Fibroblast of skin of left biceps (primary cell): ENCODE data around the gene ARPC1A.
"Not testable (repeated sequence)": the region's sequence is repeated elsewhere in the genome, so short reads cannot be mapped to it uniquely, and the experiment has no call there.

ENCODE experiments used
- DNase-seq, 2 experiments: peaks; one replicate each; pipeline ENCODE4 v3.0.0-alpha.2; 2013; ENCODE audit warnings: low read depth in 2 of 2

The ARPC1A gene

DNA sequence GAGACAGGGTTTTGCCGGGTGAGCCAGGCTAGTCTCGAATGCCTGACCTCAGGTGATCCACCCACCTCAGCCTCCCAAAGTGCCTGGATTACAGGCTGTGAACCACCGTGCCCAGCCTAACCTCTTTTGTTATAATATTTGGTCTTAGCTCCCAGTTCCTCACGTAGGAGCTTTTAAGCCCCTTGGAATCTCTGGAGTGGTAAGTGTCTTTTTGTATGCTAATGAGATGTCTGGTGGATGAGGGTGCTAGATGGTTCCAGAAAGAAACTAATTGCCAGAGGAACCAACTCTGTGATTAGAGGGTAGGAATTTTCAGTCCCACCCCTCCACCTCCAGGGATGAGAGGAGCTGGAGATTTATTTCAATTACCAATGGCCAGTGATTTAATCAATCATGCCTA, 5.3 kb upstream of the ARPC1A start:
- DNase-seq, result no peak

DNA sequence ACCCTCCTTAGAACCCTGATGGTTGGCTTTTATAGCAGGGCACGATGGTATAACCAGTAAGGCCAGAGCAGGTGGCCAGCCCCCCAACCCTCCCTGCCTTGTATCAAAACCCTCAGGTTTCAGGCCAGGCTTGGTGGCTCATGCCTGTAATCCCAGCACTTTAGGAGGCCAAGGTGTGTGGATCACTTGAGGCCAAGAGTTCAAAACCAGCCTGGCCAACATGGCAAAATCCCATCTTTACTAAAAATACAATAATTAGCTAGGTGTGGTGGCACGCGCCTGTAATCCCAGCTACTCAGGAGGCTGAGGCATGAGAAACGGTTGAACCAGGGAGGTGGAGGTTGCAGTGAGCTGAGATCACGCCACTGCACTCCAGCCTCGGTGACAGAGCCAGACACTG, 3.0 kb upstream of the ARPC1A start:
- DNase-seq, result not testable (repeated sequence)

DNA sequence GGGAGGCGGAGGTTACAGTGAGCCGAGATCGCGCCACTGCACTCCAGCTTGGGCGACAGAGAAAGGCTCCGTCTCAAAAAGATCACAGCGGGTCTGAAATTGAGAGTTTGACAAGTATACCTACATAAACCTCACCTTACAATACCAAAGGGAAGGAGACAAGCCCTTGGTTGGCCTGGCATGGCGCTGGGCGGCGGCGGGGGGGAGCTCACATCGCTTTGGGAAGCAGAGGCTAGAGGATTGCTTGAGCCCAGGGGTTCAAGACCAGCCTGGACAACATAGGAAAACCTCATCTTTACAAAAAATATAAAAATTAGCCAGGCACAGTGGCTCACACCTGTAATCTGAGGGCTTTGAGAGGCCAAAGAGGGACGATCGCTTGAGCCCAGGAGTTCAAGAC, 1.1 kb upstream of the ARPC1A start:
- no peak for DNase-seq

DNA sequence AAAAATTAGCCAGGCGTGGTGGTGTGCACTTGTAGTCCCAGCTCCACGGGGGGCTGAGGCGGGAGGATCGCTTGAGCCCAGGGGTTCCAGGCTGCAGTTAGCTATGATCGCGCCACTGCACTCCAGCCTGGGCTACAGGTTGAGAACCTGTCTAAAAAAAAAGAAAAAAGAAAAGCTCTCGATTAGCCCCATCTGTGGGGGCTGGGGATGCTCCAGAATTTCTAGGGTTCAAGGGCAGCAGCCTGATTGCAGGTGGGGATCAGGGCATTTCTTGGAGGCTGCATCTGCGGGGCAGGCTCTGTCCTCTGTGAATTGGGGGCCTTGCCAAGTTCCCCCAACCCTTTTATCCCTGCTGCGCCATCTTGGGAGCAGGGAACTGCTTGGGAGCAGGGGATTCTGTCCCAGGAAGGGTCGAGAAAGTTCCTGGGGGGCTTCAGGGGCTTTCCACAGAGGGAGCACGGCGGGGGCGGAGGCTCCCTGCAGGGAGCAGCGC, 651 bp upstream of the ARPC1A start:
- no peak for DNase-seq

DNA sequence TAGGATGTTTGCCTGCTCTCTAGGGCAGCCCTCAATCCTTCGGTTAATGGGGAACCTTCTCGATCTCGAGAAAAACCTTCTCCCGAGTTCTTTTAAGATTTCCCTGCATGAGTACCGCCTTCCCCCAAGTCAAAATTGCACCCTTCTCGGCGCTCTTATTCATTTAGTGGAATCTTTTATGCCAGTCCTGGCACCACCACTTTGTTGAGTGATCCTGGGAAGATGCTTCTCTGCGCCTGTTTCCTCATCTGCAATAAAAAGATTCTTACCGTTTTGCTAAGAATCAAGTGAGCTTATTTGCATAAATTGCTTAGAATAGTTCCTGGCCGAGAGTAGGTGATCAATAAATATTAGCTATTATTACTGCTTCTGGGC, 697 bp downstream of the ARPC1A start:
- no peak for DNase-seq

DNA sequence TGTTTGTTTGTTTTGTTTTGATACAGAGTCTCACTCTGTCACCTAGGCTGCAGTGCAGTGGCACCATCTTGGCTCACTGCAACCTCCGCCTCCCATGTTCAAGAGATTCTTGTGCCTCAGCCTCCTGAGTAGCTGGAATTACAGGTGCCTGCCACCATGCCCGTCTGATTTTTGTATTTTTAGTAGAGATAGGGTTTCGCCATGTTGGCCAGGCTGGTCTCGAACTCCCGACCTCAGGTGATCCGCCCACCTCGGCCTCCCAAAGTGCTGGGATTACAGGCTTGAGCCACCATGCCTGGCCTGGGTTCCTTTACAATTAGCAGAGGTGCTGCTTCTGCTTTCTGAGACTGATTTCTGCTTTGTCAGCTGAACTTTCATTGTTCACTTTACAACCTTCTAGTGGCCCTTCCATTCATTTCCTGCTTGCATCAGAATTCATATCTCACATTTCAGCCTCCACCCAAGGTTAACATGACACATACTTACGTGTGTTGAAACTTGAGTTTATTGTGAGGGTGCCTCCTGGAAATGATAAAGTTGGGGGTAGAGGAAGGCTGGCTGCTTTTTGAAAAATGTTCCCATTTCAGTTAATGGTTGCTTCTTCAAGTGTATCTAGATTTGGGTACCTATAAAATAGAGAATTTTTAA, 4.7 kb downstream of the ARPC1A start:
- DNase-seq, result peak; percentile 58 to 60

DNA sequence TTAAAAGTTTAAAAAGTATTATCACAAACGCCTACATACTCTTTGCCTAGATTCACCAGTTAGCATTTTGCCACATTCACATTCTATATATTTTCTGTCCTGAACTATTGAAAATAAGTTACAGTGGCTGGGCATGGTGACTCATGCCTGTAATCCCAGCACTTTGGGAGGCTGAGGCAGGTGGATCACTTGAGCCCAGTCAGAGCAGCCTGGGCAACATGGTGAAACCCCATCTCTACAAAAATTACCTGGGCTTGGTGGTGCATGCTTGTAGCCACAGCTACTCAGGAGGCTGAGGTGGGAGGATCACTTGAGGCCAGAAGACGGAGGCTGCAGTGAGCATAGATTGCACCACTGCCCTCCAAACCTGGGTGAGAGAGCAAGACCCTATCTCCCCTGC, 5.3 kb downstream of the ARPC1A start:
- DNase-seq, result no peak

DNA sequence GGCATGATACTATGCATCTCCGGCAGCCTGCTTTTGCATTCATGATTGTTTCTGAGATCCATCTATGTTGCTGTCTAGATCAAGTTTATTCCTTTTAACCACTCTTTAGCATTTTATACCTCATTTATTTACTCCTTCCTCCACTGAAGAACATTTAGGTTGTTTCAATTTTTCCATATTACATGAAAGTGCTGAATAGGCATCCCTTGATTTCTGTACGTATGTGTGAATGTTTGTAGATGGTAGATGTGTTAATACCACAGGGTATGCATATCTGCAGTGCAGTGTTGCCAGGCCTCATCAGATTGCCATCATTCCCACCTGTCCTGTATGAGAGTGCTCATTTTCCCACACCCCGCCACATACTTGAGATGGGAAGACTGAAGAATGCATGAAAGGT, 13.9 kb downstream of the ARPC1A start:
- no peak for DNase-seq

DNA sequence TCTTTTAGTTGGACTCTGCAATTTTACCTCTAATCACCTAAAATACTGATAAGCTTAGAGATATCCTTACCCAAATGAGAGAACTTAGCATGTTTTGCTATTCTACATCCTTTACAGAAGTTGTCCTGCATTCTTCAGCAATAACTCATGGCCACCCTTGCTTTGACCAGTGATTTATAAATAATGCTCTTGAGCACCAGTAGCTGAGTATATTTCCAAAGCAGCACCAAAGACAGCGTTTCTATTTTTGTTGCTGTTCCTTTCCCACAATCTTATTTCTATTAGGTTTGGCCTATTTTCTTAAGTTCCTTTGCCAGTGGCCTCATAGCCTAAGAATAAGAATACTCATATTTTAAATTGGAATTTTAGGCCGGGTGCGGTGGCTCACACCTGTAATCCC, 15.0 kb downstream of the ARPC1A start:
- no peak for DNase-seq

DNA sequence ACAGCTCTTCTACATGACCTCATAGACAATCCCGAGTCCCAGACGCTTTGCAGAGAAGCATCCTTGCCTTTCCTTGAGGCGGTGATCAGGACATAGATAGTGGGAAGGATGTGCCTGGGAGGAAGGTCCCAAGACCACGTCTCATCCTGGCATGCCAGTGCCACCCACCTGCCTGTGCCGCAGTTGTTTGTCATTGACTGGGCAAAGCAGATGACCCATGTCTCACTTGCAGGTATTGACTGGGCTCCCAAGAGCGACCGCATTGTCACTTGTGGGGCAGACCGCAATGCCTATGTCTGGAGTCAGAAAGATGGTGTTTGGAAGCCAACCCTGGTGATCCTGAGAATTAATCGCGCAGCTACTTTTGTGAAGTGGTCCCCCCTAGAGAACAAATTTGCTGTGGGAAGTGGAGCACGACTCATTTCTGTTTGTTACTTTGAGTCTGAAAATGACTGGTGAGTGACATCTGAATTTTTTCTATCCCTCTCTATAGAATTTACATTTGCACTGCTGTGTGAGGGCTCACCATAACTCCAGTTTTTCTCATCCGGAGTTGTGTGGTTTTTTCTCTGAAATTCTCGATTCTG, 18.5 kb downstream of the ARPC1A start:
- no peak for DNase-seq

DNA sequence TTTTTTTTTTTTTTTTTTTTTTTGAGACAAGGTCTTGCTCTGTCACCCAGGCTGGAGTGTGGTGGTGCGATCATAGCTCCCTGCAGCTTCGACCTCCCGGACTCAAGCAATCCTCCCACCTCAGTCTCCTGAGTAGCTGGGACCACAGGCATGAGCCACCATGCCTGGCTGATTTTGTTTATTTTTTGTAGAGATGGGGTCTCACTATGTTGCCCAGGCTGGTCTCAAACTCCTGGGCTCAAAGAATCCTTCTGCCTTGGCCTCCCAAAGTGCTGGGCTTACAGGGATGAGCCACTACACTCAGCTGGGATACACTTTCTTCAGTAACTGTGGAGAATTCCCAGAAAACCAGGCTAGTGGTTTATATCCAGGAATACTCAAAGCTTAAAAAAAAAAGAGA, 24.9 kb downstream of the ARPC1A start:
- not testable (repeated sequence) for DNase-seq

DNA sequence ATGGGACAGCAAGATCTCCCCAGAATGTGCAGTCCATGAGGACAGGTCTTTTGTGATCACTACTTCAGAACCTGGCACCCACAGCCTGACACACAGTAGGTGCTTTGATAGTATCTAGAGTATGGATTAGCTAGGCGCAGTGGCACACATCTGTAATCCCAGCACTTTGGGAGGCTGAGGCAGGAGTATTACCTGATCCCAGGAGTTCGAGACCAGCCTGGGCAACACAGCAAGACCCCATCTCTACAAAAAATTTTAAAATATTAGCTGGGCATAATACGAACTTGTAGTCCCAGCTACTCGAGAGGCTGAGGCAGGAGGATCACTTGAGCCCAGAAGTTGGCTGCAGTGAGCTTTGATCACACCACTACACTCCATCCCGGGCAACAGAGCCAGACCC, 26.5 kb downstream of the ARPC1A start:
- DNase-seq, result no peak

DNA sequence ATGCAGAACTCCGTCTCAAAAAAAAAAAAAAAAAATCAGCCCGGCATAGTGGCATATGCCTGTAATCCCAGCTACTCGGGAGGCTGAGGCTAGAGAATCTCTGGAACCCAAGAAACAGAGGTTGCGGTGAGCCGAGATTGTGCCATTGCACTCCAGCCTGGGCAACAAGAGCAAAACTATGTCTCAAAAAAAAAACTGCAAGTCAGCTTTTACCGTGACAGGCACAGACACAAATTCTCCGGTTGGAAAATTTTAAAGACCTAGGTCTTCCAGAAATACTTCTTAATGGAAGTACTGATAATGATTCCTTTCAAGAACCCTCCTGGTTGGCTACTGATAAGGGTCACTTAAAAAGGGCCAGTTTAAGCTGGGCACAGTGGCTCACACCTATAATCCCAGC, 29.4 kb downstream of the ARPC1A start:
- no peak for DNase-seq

DNA sequence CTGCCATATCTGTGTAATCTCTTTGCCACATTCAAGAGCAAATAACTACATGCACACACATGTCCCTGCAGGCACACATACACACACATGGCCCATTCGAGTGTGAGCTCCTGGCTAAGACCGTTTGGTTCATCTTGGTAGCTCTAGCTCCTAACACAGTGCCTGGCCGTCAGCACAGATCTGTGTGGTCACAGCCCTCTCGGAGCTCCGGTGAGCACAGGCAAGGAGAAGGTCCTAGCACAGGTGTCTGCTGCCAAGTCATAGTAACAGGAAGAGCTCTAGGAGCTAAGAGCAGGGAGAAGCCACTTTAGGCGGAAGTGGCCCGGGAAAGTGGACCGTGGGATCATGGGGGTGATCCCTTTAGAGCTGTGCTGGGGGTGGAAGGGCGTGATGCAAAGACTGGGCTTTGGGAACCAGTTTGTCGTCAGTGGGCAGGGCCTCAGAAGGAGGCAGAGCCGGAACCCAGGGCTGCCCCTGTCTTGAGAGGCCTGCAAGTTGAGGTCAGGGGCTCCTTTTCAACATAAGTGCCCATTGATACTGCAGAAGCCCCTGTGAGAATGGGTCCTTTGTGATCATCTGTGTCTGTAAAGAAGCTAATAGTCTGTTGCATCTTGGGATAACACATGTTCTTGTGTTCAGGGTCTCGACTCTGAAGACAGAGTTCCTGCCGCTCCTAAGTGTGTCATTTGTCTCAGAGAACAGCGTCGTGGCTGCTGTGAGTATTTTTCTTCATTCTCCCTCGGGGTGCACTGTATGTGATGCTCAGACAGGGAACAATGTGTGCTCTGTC, 32.2 kb downstream of the ARPC1A start:
- DNase-seq, result no peak

DNA sequence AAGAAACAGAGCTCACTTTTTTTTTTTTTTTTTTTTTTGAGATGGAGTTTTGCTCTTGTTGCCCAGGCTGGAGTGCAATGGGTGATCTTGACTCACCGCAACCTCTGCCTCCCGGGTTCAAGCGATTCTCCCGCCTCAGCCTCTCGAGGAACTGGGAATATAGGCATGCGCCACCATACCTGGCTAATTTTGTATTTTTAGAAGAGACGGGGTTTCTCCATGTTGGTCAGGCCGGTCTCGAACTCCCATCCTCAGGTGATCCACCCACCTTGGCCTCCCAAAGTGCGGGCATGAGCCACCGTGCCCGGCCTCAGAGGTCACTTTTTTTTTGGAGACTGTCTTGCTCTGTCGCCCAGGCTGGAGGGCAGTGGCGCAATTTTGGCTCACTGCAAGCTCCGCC, 32.8 kb downstream of the ARPC1A start:
- not testable (repeated sequence) for DNase-seq

DNA sequence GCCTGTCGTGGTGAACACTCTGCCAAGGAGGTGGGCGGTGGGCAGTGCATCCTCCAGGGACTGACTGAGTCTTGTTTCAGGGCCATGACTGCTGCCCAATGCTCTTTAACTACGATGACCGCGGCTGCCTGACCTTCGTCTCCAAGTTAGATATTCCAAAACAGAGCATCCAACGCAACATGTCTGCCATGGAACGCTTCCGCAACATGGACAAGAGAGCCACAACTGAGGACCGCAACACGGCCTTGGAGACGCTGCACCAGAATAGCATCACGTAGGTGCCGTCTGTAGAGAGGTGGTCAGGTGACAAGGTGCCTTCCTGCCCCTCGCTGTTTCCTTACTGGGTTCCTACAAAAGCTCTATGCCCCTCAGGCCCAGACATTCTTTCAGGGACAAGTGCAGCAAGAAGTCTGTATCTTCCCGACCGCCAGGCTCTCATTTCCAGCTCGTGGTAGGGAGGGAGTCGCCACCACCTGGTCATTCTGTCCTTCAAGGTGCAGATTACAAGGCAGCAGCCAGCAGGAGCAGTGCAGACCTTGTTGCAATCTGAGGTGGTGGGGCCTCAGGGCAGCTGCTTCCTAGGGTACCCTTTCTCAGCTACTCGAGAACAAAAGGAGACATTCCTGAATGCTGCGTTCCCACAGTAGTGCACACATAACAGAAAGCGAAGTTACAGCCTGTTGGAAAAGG, 33.9 kb downstream of the ARPC1A start:
- no peak for DNase-seq

DNA sequence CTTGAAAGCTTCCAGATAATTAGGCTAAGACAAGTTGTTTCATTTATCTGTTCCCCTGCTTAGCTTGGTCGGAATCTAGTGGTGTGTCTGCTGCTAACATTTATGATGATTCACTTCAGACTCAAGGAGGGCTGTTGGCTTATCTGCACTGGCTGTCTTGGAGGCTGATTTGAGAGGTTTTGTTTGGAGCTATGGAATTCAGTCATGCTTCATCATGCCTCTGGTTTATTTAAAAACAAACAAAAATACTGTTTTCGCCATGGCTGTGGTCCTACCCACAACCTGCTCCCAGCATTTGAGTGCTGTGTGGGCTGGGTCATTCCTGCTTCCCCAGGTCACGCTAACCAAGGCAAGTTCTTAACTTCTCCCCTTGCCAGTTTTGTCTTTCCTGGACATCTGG, 37.1 kb downstream of the ARPC1A start:
- DNase-seq, result no peak

DNA sequence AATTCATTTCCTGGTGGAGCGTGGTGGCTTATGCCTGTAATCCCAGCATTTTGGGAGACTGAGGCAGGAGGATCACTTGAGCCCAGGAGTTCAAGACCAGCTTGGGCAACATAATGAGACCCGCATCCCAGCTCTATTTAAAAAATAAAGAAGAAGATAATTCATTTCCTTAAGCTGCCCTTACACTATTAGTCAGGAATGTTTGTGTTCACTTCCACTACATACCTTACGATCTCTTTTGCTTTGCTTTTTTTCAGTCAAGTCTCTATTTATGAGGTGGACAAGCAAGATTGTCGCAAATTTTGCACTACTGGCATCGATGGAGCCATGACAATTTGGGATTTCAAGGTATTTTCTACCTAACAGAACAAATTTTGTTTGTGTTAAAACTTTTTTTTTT, 37.6 kb downstream of the ARPC1A start:
- DNase-seq, result no peak

DNA sequence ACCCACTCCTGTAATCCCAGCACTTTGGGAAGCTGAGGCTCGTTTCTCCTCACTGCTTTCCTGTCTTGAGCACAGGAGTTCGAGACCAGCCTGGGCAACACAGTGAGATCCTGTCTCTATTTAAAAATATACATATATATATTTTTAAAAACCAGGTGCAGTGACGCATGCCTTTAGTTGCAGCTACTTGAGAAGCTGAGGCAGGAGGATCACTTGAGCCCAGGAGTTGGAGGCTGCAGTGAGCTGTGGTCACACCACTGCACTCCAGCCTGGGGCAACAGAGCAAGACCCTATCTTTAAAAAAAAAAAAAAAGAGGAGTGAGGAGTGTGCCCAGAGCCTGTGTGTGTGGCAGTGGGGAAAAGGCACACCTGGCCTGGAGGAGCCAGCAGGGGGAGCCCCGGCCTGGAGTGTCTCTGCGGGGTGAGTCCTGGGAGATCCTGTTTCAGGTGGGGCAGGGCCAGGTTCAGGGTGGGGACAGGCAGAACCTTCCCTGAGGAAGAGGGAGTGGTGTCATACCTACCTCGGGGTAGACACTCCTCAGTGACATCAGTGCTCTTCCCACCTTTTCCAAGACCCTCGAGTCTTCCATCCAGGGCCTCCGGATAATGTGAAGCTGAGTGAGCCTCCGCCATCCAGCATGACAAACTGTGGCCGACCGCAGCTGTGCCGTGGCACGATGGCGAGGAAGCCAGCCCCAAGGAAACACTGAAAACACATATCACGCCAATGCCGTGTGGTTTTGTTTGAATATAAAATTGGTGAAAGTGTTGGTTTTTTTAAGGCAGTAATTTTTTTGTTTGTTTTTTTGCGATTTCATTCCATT, 39.8 kb downstream of the ARPC1A start:
- no peak for DNase-seq

DNA sequence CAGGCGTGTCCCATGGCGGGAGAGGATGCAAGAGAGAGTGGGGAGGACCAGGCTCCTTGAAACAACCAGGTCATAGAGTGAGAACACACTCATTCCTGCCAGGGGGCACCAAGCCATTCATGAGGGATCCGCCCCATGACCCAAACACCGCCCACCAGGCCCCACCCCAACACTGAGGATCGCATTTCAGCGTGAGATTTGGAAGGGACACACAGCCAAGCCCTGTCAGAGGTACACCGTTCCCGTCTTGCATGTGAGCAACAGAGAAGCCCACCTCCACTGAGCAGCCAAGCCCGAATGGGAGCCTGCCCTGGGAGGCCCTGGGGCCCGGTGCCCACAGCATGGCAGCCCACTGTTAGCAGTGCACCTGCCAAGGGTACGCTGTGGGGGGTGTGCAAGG, 40.9 kb downstream of the ARPC1A start:
- no peak for DNase-seq

DNA sequence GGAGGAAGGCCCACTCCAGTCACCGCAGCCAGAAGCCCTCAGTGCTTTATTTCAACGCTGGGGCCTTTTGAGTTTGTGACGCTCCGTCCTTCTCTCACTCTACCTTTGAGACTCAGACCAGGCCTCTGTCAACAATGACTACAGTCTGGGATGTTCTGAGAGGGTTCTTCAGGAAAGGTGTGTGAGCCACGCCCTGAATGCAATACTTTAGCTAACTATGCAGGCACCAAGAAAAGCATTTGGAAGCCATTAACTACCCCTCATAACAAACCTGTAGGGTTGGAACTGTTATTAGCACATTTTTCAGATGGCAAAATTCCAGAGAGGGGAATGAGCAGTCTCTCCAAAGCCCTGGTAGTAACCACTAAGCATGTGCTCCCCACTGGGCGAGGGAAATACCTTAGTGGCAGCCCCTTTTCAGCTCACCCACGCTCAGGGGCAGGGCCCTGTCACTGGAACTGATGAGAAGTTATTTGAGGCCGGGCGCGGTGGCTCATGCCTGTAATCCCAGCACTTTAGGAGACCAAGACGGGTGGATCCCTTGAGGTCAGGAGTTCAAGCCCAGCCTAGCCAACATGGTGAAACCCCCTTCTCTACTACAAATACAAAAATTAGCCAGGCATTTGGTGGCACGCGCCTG, 43.2 kb downstream of the ARPC1A start:
- no peak for DNase-seq
